ENCODE data around the gene KDM7A.

KDM7A gene

DNA sequence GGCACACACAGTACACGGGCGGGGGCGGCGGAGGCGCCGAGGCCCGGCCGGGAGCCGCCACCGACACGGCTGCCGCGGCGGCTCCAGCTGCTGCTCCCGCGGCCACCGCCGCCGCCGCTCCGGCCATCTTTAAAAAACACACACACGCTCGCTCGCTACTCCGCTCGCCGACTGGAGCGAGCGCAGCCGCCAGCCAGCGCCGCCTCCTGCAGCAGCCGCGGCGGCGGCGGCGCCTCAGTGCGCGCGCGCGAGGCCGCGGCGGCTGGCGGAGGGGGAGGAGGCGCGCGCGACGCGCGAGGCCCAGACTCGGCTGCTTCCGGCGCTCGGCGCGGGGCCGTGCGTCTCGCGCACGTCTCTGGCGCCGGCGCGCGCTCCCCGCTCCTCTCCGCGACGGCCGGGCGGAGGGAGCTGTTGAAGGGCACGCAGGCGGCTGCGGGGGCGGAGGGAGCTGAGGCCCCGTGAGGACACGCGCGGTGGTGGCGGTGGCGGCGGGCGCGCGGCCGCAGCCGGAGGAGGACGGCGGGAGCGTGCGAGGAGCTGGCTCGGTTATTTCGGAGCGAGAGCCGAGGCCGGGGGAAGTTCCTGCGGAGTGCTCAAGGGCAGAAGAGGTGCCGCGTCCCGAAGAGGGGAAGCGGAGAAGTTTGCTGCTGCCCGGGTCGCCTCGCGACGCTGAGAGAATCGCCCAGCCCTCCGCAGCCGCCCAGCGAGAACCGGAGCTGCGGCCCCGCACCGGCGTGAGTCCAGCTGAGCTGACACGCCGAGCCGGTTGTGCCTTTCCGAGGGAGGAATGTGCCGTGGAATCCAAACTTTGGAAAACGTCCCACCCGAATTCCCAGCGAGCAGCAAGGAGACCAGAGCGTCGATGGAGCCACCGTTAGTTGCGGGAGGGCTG, at the start of gene KDM7A:
Gene KDM7A (minus strand): TSS at position 173 of the 892 bp plus-strand sequence. CDS start 46 bp downstream, at position 127.
- no peak for TF ChIP-seq CTCF (IDR thresholded peaks at IDR 0.05)

- TF ChIP-seq CTCF (IDR thresholded peaks at IDR 0.05): no peak
Observed at GRCh38 chr7:140225562-140226249, 48.9 kb upstream of the KDM7A start.

DNA sequence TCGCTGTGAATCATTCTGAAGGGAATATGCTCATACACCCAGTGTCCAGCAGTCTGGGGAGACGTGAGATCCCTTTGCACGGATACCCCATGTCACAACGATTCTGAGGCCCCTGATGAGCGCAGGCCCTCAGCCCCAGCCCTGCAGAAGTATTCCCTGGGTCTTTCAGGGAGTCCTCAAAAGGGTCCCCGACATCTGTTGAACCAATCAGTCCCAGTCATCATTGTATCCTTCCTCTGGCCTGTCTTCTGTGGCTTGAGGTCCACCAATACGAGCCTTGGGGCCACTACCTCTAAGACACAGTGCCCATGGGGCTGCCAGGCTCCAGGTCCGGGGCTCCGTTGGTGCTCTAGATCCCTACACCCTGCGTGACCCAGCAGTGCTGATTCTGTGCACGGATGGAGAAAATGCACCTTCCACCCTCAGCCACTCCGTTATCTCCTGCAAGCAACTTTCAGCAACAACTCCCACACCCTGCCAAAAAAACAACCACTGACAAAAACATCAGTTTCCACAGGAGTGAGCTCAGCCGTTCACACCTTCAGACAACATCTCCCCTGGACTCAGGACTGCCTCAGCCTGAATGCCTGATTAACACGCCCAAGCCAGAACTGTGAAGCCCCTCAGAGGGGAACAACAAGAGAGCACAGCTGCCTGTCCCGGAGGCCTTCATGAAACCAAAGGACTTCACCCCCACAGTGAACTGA, 46.9 kb upstream of the KDM7A start:
- TF ChIP-seq CTCF (IDR thresholded peaks at IDR 0.05): no peak

GRCh38 chr7:140222814-140223213, 46.0 kb upstream of the KDM7A start:
- no peak for TF ChIP-seq CTCF (IDR thresholded peaks at IDR 0.05)

DNA sequence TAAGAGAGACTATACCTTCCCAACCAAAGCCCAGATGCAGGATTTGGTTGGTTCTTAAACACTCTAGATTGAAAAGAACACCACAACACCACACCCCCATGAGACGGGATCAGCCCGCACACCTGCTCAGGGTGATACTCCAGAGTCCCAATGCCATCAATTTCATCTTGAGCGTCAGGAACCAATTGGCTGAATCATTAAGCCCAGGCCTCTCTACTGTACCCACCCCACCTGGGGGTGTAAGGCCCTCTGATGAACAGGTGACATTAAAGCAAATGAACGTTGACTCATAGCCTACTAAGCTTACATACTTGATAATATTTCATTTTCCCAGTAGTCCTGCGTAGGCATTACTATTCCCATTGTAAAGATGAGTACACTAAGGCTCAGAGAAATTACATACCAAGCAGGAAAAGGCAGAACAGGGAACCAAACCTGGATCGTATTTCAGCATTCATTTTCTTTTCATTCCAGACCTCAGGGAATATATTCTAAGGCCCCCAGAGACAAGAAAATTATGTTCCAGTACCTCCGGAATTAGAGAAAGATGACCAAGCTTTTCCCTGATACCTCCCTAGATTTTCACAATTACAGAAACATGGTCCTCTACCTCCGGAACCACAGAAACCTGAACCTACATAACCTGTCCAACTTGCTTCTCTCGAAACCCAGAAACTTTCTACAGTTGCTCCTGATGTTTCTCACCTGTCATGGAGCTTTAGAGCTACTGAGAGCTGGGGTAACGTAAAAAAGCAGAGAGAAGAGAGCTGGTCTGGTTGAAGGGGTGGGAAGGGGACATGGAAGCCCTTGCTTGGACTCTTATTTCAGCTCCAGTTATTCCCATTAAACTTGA, 43.1 kb upstream of the KDM7A start:
- TF ChIP-seq CTCF (IDR thresholded peaks at IDR 0.05): no peak

- no peak for TF ChIP-seq CTCF (IDR thresholded peaks at IDR 0.05)
Observed at GRCh38 chr7:140218656-140219055, 41.9 kb upstream of the KDM7A start.

Measured in LNCAP (cell line).